Measurements from ENCODE around the gene IGFBP5. TPM values are rescaled to one million over a fixed set of nuclear protein-coding genes. Genes with fewer than 3 reads are reported as not detected.

Gene IGFBP5
- polyA plus RNA-seq, 1 of the 3 experiments (the other 2 are of a cell fraction), result 323 TPM

- Histone ChIP-seq H3K4me1 (ENCODE audit: control insufficient read depth in 1 of 2, insufficient read depth in 2 of 2, low read depth in 1 of 2, low read length in 1 of 2) (peaks cover 0 to 10% of the 10 kb centered on the region in 2 experiments; a peak in 1 of 4 replicates), H3K9me2 (no peaks in the 10 kb centered on the region), H3K4me2 (no peak overlapping the region), H3K27me3 (ENCODE audit: insufficient read depth) (0 out of 2 replicates have a peak, but pooled peaks cover 12% of the 10 kb centered on the region), H3K9ac (no peak overlapping the region), H3K4me3 (ENCODE audit: low read depth in 2 of 2, low read length in 1 of 2) (no peak overlapping the region), H2AFZ (ENCODE audit: low read depth) (no peak overlapping the region), H3K9me3 (no peaks in the 10 kb centered on the region), H3K27ac (ENCODE audit: low read depth in 2 of 2, low read length in 1 of 2) (no peak overlapping the region), H3F3A (replicated peaks; ENCODE audit: insufficient read depth) (no peaks in the 10 kb centered on the region), H3K36me3 (replicated peaks in 1 of 2; ENCODE audit: control insufficient read depth in 1 of 2, insufficient read depth in 2 of 2, low read length in 1 of 2) (no peaks in the 10 kb centered on the region), H4K20me1 (ENCODE audit: insufficient read depth) (no peaks in the 10 kb centered on the region), H3K79me2 (ENCODE audit: insufficient read depth) (no peaks in the 10 kb centered on the region)
- POLR2A ChIA-PET, result no interaction called here
- CTCF ChIA-PET, result no interaction called here
- 40% methylated on average over 1 of the region's 1 CpG for WGBS (ENCODE audit: low lambda C conversion rate)
- TF ChIP-seq TAF1 (IDR thresholded peaks at IDR 0.05; ENCODE audit: borderline replicate concordance, low read depth, low read length) (no peak), MAX (IDR thresholded peaks at IDR 0.05; ENCODE audit: low read depth) (no peak), CTCF (IDR thresholded peaks at IDR 0.05) (no peak), YY1 (IDR thresholded peaks at IDR 0.05; ENCODE audit: low read depth) (no peak), GATA2 (CRISPR knock-in tag; IDR thresholded peaks at IDR 0.05) (no peak), ZBTB33 (IDR thresholded peaks at IDR 0.05; ENCODE audit: borderline replicate concordance, low read depth) (no peak), EZH2phosphoT487 (IDR thresholded peaks at IDR 0.05; ENCODE audit: borderline replicate concordance, low read depth) (no peak)
- DNase-seq, result no peak
Measured at GRCh38 chr2:216743781-216744180, 48.4 kb upstream of the IGFBP5 start.

GRCh38 chr2:216742411-216742810, 47.1 kb upstream of the IGFBP5 start:
- POLR2A ChIA-PET, result no interaction called here
- H3K27ac ChIP-seq (ENCODE audit: low read depth in 2 of 2, low read length in 1 of 2), result no peak overlapping the region
- no peak overlapping the region for H2AFZ ChIP-seq (ENCODE audit: low read depth)
- H3K4me3 ChIP-seq (ENCODE audit: low read depth in 2 of 2, low read length in 1 of 2), result no peak overlapping the region
- no peaks in the 10 kb centered on the region for H3K9me2 ChIP-seq
- H3K4me1 ChIP-seq (ENCODE audit: control insufficient read depth in 1 of 2, insufficient read depth in 2 of 2, low read depth in 1 of 2, low read length in 1 of 2), result peaks cover 0 to 14% of the 10 kb centered on the region in 2 experiments; a peak in 1 of 4 replicates
- CTCF ChIA-PET, result no interaction called here
- no peak for DNase-seq
- no peaks in the 10 kb centered on the region for H3F3A ChIP-seq (replicated peaks; ENCODE audit: insufficient read depth)
- no peaks in the 10 kb centered on the region for H4K20me1 ChIP-seq (ENCODE audit: insufficient read depth)
- no peak overlapping the region for H3K4me2 ChIP-seq
- WGBS (ENCODE audit: low lambda C conversion rate), result 68% methylated on average over 3 of the region's 3 CpGs
- TF ChIP-seq GABPA (IDR thresholded peaks at IDR 0.05; ENCODE audit: low read depth) (no peak), MXI1 (IDR thresholded peaks at IDR 0.05; ENCODE audit: low read depth, low read length) (no peak), TAF1 (IDR thresholded peaks at IDR 0.05; ENCODE audit: borderline replicate concordance, low read depth, low read length) (no peak), REST (IDR thresholded peaks at IDR 0.05; ENCODE audit: low read depth, low read length) (no peak), FOXM1 (IDR thresholded peaks at IDR 0.05; ENCODE audit: low read depth) (no peak), ZBTB33 (IDR thresholded peaks at IDR 0.05; ENCODE audit: borderline replicate concordance, low read depth) (no peak), NFIC (IDR thresholded peaks at IDR 0.05; ENCODE audit: borderline replicate concordance) (no peak), RAD21 (IDR thresholded peaks at IDR 0.05; ENCODE audit: low read length) (no peak), CHD2 (IDR thresholded peaks at IDR 0.05; ENCODE audit: low read length, partially characterized antibody) (no peak), USF1 (IDR thresholded peaks at IDR 0.05; ENCODE audit: borderline replicate concordance, low read depth) (no peak)
- H3K79me2 ChIP-seq (ENCODE audit: insufficient read depth), result no peaks in the 10 kb centered on the region
- H3K36me3 ChIP-seq (replicated peaks in 1 of 2; ENCODE audit: control insufficient read depth in 1 of 2, insufficient read depth in 2 of 2, low read length in 1 of 2), result no peaks in the 10 kb centered on the region
- H3K9ac ChIP-seq, result no peak overlapping the region
- H3K27me3 ChIP-seq (ENCODE audit: insufficient read depth), result 0 out of 2 replicates have a peak, but pooled peaks cover 12% of the 10 kb centered on the region
- H3K9me3 ChIP-seq, result no peaks in the 10 kb centered on the region
